Transverse colon (tissue), 4 donors: Measurements from ENCODE around the gene CDK14. TPM values are rescaled to one million over a fixed set of nuclear protein-coding genes. Genes with fewer than 3 reads are reported as not detected.
A peak's percentile ranks its signal among the peaks of the same experiment; 100 is the strongest.
"Not testable (repeated sequence)": the region's sequence is repeated elsewhere in the genome, so short reads cannot be mapped to it uniquely, and the experiment has no call there.

Experiments used
- DNase-seq: peaks from one replicate; pipeline ENCODE4 v3.0.0-alpha.2; 2019
- H3K27ac ChIP-seq, 4 donors: fragments of 200-600 bp; sonication (generic); 2 replicates each; pipeline ENCODE4 v1.5.1; 2016 to 2018; ENCODE audit warnings: inconsistent platforms in 4 of 4
- H3K27me3 ChIP-seq: fragments of 200-600 bp; sonication (generic); 2 replicates; pipeline ENCODE4 v1.5.1; 2017; ENCODE audit warnings: inconsistent platforms
- H3K36me3 ChIP-seq, 4 donors: fragments of 200-600 bp; sonication (generic); 2 replicates each; pipeline ENCODE4 v1.5.1; 2017 to 2019; ENCODE audit warnings: inconsistent platforms in 4 of 4
- H3K4me1 ChIP-seq, 4 donors: fragments of 200-600 bp; sonication (generic); 2 replicates each; pipeline ENCODE4 v1.5.1; 2017 to 2020; ENCODE audit warnings: inconsistent platforms in 4 of 4
- H3K4me3 ChIP-seq, 4 donors: fragments of 200-600 bp; sonication (generic); 1 replicate in 1 of 4; 2 replicates in 3 of 4; pipeline versions ENCODE4 v1.5.1 to v1.6.1; 2017 to 2019; ENCODE audit warnings: inconsistent platforms in 4 of 4
- H3K9me3 ChIP-seq, 2 donors: fragments of 200-600 bp; sonication (generic); 2 replicates each; pipeline ENCODE4 v1.5.1; 2017 to 2019; ENCODE audit warnings: inconsistent platforms in 2 of 2
- CTCF ChIP-seq, 5 experiments: fragments of 200-600 bp in 3 of 5; fragments of 450-650 bp in 2 of 5; sonication (generic) in 3 of 5; IDR thresholded peaks; 1 replicate in 2 of 5; 2 replicates in 3 of 5; pipeline ENCODE4 v1.5.1; 2016 to 2017; ENCODE audit warnings: antibody characterized with exemption in 5 of 5, inconsistent platforms in 3 of 5, mild to moderate bottlenecking in 2 of 5, moderate library complexity in 1 of 5
- EP300 ChIP-seq: sonication (generic); formaldehyde crosslinking; IDR thresholded peaks from one replicate; pipeline ENCODE4 v1.6.1; 2017; ENCODE audit warnings: antibody characterized with exemption, low read depth
- POLR2A ChIP-seq: fragments of 450-650 bp; IDR thresholded peaks from one replicate; pipeline ENCODE4 v1.6.1; 2016; ENCODE audit warnings: antibody characterized with exemption, mild to moderate bottlenecking, moderate library complexity
- POLR2AphosphoS5 ChIP-seq, 3 donors: sonication (generic); formaldehyde crosslinking; IDR thresholded peaks; one replicate each; pipeline ENCODE4 v1.6.1; 2016; ENCODE audit warnings: antibody characterized with exemption in 3 of 3
- WGBS, 2 donors: methylation state at CpG; one replicate each; pipeline ENCODE4 v1.1.5; 2018; ENCODE audit warnings: low coverage in 1 of 2; 5-methylcytosine and 5-hydroxymethylcytosine counted together
- in situ Hi-C, 4 donors: fragments of 200-750 bp; cut with MboI; loops; one replicate each; pipeline versions ENCODE4 v1.15.0 to v1.15.1; 2017; ENCODE audit warnings: low sequenced_read_pairs in 3 of 4, low pct_ligation_motif_present in 1 of 4, low pct_unique_long_range_greater_than_20kb in 1 of 4
- intact Hi-C: fragments of 100-400 bp; cut with DNase I; formaldehyde crosslinking; loops from one replicate; pipeline ENCODE4 v1.15.1; 2023; ENCODE audit warnings: low total_unique reads
- total RNA-seq, 4 donors: library from RNA; depleted of rRNA; stranded (reverse); fragments of >200 nt; gene quantifications; one replicate each; pipeline ENCODE4 v1.1.0, GENCODE V29; 2016

The CDK14 gene
- total RNA-seq, 4 donors from 2014 or later, result 0.40 to 15.4 (median 4.8) TPM

GRCh38 chr7:90726120-90726519, 130.0 kb downstream of the CDK14 start:
- no peaks in the 10 kb centered on the region for H3K9me3 ChIP-seq
- in situ Hi-C loops (no loop called here), intact Hi-C loops (no loop called here)
- no peak for DNase-seq
- no peaks in the 10 kb centered on the region for H3K36me3 ChIP-seq
- peak overlapping the region in 3 of 4 donors; percentile 21 to 38 (median 26) for H3K27ac ChIP-seq
- peaks cover 14 to 32% (median 19%) of the 10 kb centered on the region in 4 donors for H3K4me1 ChIP-seq
- no peak overlapping the region for H3K4me3 ChIP-seq
- no peaks in the 10 kb centered on the region for H3K27me3 ChIP-seq
- TF ChIP-seq EP300, result no peak
- no peak for TF ChIP-seq POLR2AphosphoS5 (IDR thresholded peaks at IDR 0.05)
- TF ChIP-seq CTCF (IDR thresholded peaks at IDR 0.05), result no peak
- no peak for TF ChIP-seq POLR2A
- 40 to 41% methylated on average over 2 of the region's 2 CpGs for WGBS, 2 donors

- Histone ChIP-seq H3K27ac (peak overlapping the region; percentile 19 to 38 (median 24)), H3K4me3 (no peak overlapping the region), H3K4me1 (peaks cover 14 to 27% (median 14%) of the 10 kb centered on the region in 4 donors), H3K9me3 (no peaks in the 10 kb centered on the region), H3K36me3 (no peaks in the 10 kb centered on the region), H3K27me3 (no peaks in the 10 kb centered on the region)
- DNase-seq, result peak; percentile 22
- in situ Hi-C loops (no loop called here), intact Hi-C loops (no loop called here)
- TF ChIP-seq EP300 (no peak), CTCF (IDR thresholded peaks at IDR 0.05) (no peak), POLR2AphosphoS5 (IDR thresholded peaks at IDR 0.05) (no peak), POLR2A (no peak)
- 19% methylated on average over 3 of the region's 3 CpGs; no CpG with 5 or more reads in 1 of the 2 donors for WGBS, 2 donors
Measured at GRCh38 chr7:90726623-90727022, 130.5 kb downstream of the CDK14 start.

DNA sequence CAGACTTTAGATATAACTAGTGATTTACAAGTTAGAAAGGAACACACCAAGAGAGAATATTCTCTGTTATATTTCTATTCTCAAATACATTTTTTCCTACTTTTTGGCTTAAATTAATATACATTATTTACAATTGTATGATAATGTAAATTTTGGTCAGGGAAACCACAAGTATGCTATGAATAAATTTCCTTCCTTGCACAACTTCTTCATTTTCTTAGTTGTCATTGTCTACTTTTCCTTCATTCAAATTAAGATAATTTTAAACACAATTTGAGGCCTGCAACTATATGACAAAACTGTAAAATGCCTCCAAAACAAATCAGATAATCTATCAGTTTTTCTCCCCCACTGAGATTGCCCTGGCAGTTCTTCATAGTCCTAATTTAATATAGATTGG, 131.3 kb downstream of the CDK14 start:
- Histone ChIP-seq H3K36me3 (no peaks in the 10 kb centered on the region), H3K27me3 (no peaks in the 10 kb centered on the region), H3K9me3 (no peaks in the 10 kb centered on the region), H3K27ac (peak overlapping the region in 2 of 4 donors; percentile 21 to 26), H3K4me3 (no peak overlapping the region), H3K4me1 (peaks cover 13 to 20% (median 14%) of the 10 kb centered on the region in 4 donors)
- TF ChIP-seq CTCF (IDR thresholded peaks at IDR 0.05) (no peak), EP300 (no peak), POLR2A (no peak), POLR2AphosphoS5 (IDR thresholded peaks at IDR 0.05) (no peak)
- in situ Hi-C loops, result no loop called here
- no peak for DNase-seq
- intact Hi-C loops, result no loop called here

GRCh38 chr7:90728568-90728967, 132.4 kb downstream of the CDK14 start:
- Histone ChIP-seq H3K4me1 (peaks cover 13 to 20% (median 14%) of the 10 kb centered on the region in 4 donors), H3K27me3 (no peaks in the 10 kb centered on the region)
- WGBS, 2 donors, result 92% methylated on average over 2 of the region's 2 CpGs; no CpG with 5 or more reads in 1 of the 2 donors

GRCh38 chr7:90735611-90736280, 139.6 kb downstream of the CDK14 start:
- H3K27ac ChIP-seq, in situ Hi-C loops, H3K4me3 ChIP-seq, DNase-seq, H3K36me3 ChIP-seq, H3K9me3 ChIP-seq, H3K27me3 ChIP-seq, H3K4me1 ChIP-seq, intact Hi-C loops: not testable (repeated sequence)
- WGBS, 2 donors, result 96% methylated on average over 20 of the region's 20 CpGs; no CpG with 5 or more reads in 1 of the 2 donors

More at GRCh38 chr7:90728568-90728967, 132.4 kb downstream of the CDK14 start:
- no peak for DNase-seq
- Histone ChIP-seq H3K27ac (no peak overlapping the region), H3K4me3 (no peak overlapping the region), H3K9me3 (no peaks in the 10 kb centered on the region), H3K36me3 (no peaks in the 10 kb centered on the region)
- TF ChIP-seq POLR2A (no peak), CTCF (IDR thresholded peaks at IDR 0.05) (no peak), EP300 (no peak), POLR2AphosphoS5 (IDR thresholded peaks at IDR 0.05) (no peak)
- intact Hi-C loops, result no loop called here
- in situ Hi-C loops, result no loop called here
